ENCODE data around the gene ANTXRL. TPM values are rescaled to one million over a fixed set of nuclear protein-coding genes. Genes with fewer than 3 reads are reported as not detected.
"Not testable (repeated sequence)": the region's sequence is repeated elsewhere in the genome, so short reads cannot be mapped to it uniquely, and the experiment has no call there.

The ANTXRL gene
- total RNA-seq, 1 donor from 2014 or later, result not detected

- H3K9me3 Mint-ChIP-seq, result no peaks in the 10 kb centered on the region
- TF ChIP-seq CTCF (IDR thresholded peaks at IDR 0.05; ENCODE audit: unreplicated experiment), result no peak
- H3K27me3 Mint-ChIP-seq (ENCODE audit: low read depth), result no peaks in the 10 kb centered on the region
- DNase-seq (ENCODE audit: low spot score in 2 of 2, unreplicated experiment in 2 of 2), result peak in 1 of 2 experiments; percentile 21
- no peaks in the 10 kb centered on the region for H3K4me1 Mint-ChIP-seq
- H3K27ac Mint-ChIP-seq, result no peak overlapping the region
- no peak overlapping the region for H3K4me3 Mint-ChIP-seq
- H3K36me3 Mint-ChIP-seq, result no peaks in the 10 kb centered on the region
Measured at GRCh38 chr10:46298477-46299285, 11.9 kb downstream of the ANTXRL start.

DNA sequence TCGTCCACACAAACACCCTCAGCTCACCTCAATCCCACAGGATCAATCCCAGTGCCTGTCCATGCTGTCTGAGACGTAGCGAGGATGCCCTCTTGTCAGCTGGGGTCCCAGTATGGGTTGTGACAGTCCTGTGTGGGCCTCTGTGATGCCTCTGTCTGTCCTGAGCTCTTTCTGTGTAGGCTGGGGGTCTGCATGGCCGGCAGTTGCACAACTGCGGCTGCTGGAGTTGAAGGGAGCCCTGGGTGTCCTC lies 12.4 kb downstream of the ANTXRL start:
- DNase-seq (ENCODE audit: low spot score in 2 of 2, unreplicated experiment in 2 of 2), result peak in 1 of 2 experiments; percentile 26
- H3K9me3 Mint-ChIP-seq, result no peaks in the 10 kb centered on the region

GRCh38 chr10:46299536-46300369 lies 13.0 kb downstream of the ANTXRL start:
- Mint-ChIP-seq H3K4me1 (no peaks in the 10 kb centered on the region), H3K36me3 (no peaks in the 10 kb centered on the region), H3K27ac (no peak overlapping the region), H3K9me3 (no peaks in the 10 kb centered on the region), H3K27me3 (ENCODE audit: low read depth) (no peaks in the 10 kb centered on the region), H3K4me3 (no peak overlapping the region)
- peak in 1 of 2 experiments; percentile 31 for DNase-seq (ENCODE audit: low spot score in 2 of 2, unreplicated experiment in 2 of 2)
- no peak for TF ChIP-seq CTCF (IDR thresholded peaks at IDR 0.05; ENCODE audit: unreplicated experiment)

More for the DNA sequence above, 12.4 kb downstream of the ANTXRL start:
- no peak overlapping the region for H3K27ac Mint-ChIP-seq
- H3K4me1 Mint-ChIP-seq, result no peaks in the 10 kb centered on the region
- no peaks in the 10 kb centered on the region for H3K27me3 Mint-ChIP-seq (ENCODE audit: low read depth)
- TF ChIP-seq CTCF (IDR thresholded peaks at IDR 0.05; ENCODE audit: unreplicated experiment), result no peak
- H3K4me3 Mint-ChIP-seq, result no peak overlapping the region
- no peaks in the 10 kb centered on the region for H3K36me3 Mint-ChIP-seq

DNA sequence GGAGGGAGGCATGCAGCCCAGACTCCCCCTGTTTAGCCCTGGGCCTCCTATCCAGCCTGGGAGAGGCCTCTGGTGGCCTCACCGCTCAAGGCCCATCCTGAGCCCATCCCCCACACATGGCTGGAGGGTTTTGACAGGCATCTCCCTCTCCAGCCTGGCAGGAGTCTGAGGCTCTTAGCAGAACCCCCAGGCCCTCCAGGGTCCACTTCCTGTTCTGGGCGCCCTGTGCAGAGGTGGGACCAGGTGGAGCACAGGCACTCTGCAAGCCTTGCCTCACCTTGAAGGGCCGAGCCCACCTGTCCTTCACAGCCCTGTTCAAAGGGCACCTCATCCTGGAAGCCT lies 13.5 kb downstream of the ANTXRL start:
- not testable (repeated sequence) for H3K4me1 Mint-ChIP-seq; H3K36me3 Mint-ChIP-seq; H3K4me3 Mint-ChIP-seq; DNase-seq (ENCODE audit: low spot score in 2 of 2, unreplicated experiment in 2 of 2); H3K27me3 Mint-ChIP-seq (ENCODE audit: low read depth); H3K9me3 Mint-ChIP-seq; H3K27ac Mint-ChIP-seq

GRCh38 chr10:46301056-46301645 lies 14.4 kb downstream of the ANTXRL start:
- Mint-ChIP-seq H3K4me1 (no peaks in the 10 kb centered on the region), H3K4me3 (no peak overlapping the region), H3K27ac (no peak overlapping the region), H3K9me3 (no peaks in the 10 kb centered on the region), H3K36me3 (no peaks in the 10 kb centered on the region), H3K27me3 (ENCODE audit: low read depth) (no peaks in the 10 kb centered on the region)
- peak in 1 of 2 experiments; percentile 30 for DNase-seq (ENCODE audit: low spot score in 2 of 2, unreplicated experiment in 2 of 2)
- no peak for TF ChIP-seq CTCF (IDR thresholded peaks at IDR 0.05; ENCODE audit: unreplicated experiment)

Measured in mesothelial cell of epicardium (in vitro differentiated cells).